ENCODE results near the gene PLA2G4F. TPM values are rescaled to one million over a fixed set of nuclear protein-coding genes. Genes with fewer than 3 reads are reported as not detected.

The PLA2G4F gene
- total RNA-seq, 1 experiment from 2014 or later = not detected

GRCh38 chr15:42130246-42130986 is 26.0 kb downstream of the PLA2G4F start:
- Histone ChIP-seq H3K27me3 (ENCODE audit: insufficient read depth, low read length) (no peaks in the 10 kb centered on the region), H4K5ac (ENCODE audit: insufficient read length, low read depth, low read length) (no peak overlapping the region), H3K4me1 (ENCODE audit: insufficient read depth, low read length) (no peaks in the 10 kb centered on the region), H3K79me2 (ENCODE audit: insufficient read depth, low read length) (no peaks in the 10 kb centered on the region), H3K23me2 (ENCODE audit: insufficient read length, low read depth, low read length, poor library complexity, severe bottlenecking) (no peaks in the 10 kb centered on the region), H3T11ph (ENCODE audit: low read length) (no peak overlapping the region), H4K8ac (replicated peaks; ENCODE audit: insufficient read length, low read depth, low read length) (no peak overlapping the region), H2AFZ (ENCODE audit: low read length) (no peak overlapping the region), H2BK5ac (ENCODE audit: insufficient read length, low read length) (no peak overlapping the region), H2BK20ac (ENCODE audit: low read depth, low read length, poor library complexity, severe bottlenecking) (no peak overlapping the region), H3K4me2 (ENCODE audit: insufficient read depth, insufficient read length, low read length) (no peak overlapping the region), H3K4ac (ENCODE audit: low read depth, low read length) (no peak overlapping the region), H3K27ac (ENCODE audit: insufficient read length, low read depth, low read length) (no peak overlapping the region), H2BK120ac (ENCODE audit: low read depth, low read length, poor library complexity, severe bottlenecking) (no peak overlapping the region), H2BK15ac (ENCODE audit: low read depth, low read length) (no peak overlapping the region), H3K18ac (ENCODE audit: insufficient read length, low read depth, low read length) (no peak overlapping the region), H3K9me3 (ENCODE audit: control insufficient read depth, low read depth, low read length) (no peaks in the 10 kb centered on the region), H3K56ac (ENCODE audit: insufficient read length, low read depth, low read length) (no peak overlapping the region), H3K79me1 (ENCODE audit: insufficient read depth, low read depth, low read length, poor library complexity, severe bottlenecking) (no peaks in the 10 kb centered on the region), H3K23ac (ENCODE audit: insufficient read length, low read depth, low read length) (no peak overlapping the region), H3K14ac (ENCODE audit: insufficient read depth, low read length) (no peak overlapping the region; the same call in 1 of the 2 replicates), H2BK12ac (ENCODE audit: insufficient read length, low read depth, low read length) (no peak overlapping the region), H3K9ac (ENCODE audit: extremely low read depth, insufficient read length, low read length) (no peak overlapping the region), H4K91ac (ENCODE audit: insufficient read length, low read depth, low read length) (no peak overlapping the region), H4K20me1 (ENCODE audit: control insufficient read depth, insufficient read depth, insufficient read length) (no peaks in the 10 kb centered on the region), H2AK5ac (ENCODE audit: insufficient read length, low read length) (no peak overlapping the region)
- TF ChIP-seq CTCF (conservative IDR thresholded peaks at IDR 0.05) = no peak
- no peaks in the 10 kb centered on the region for H3K36me3 Mint-ChIP-seq (ENCODE audit: insufficient read depth in 1 of 3, low read depth in 3 of 3)
- H3K4me3 Mint-ChIP-seq = no peak overlapping the region
- WGBS (ENCODE audit: extremely low coverage, insufficient read length, low lambda C conversion rate) = no CpG with 5 or more reads among the region's 8 CpGs
- peak overlapping the region in 1 of 3 experiments; percentile 14; a peak in 1 of 7 replicates for H3K27ac Mint-ChIP-seq
- DNase-seq = peak; percentile 27
- peaks cover 7 to 14% of the 10 kb centered on the region in 2 experiments for H3K4me1 Mint-ChIP-seq
- H3K9me3 Mint-ChIP-seq = no peaks in the 10 kb centered on the region
- no peaks in the 10 kb centered on the region for H3K27me3 Mint-ChIP-seq (ENCODE audit: low read depth)
